WTC11 (cell line): ENCODE results near the gene GUCY1A2.

Experiments
- ARID4B ChIP-seq: sonication (generic); formaldehyde crosslinking; IDR thresholded peaks from 2 replicates; pipeline ENCODE4 v1.8.0; 2023; ENCODE audit warnings: missing genetic modification reagents, mild to moderate bottlenecking, borderline replicate concordance
- FOXK1 ChIP-seq: sonication (generic); formaldehyde crosslinking; IDR thresholded peaks from 2 replicates; pipeline ENCODE4 v1.8.0; 2022; ENCODE audit warnings: mild to moderate bottlenecking, moderate library complexity, missing genetic modification reagents
- GABPB1 ChIP-seq: sonication (generic); formaldehyde crosslinking; IDR thresholded peaks from 2 replicates; pipeline ENCODE4 v1.8.1; 2023; ENCODE audit warnings: mild to moderate bottlenecking, missing genetic modification reagents
- NR2C2 ChIP-seq: sonication (generic); formaldehyde crosslinking; IDR thresholded peaks from 2 replicates; pipeline ENCODE4 v1.8.0; 2022; ENCODE audit warnings: mild to moderate bottlenecking, missing genetic modification reagents
- TF ChIP-seq, protein P1 (sequence below): fragments of 200-600 bp; IDR thresholded peaks from 2 replicates; pipeline ENCODE4 v1.8.0; 2022; ENCODE audit warnings: antibody characterized with exemption
- TF ChIP-seq, protein P2 (sequence below): sonication (generic); formaldehyde crosslinking; IDR thresholded peaks from 2 replicates; pipeline ENCODE4 v1.8.1; 2022; ENCODE audit warnings: low read depth, missing genetic modification reagents, borderline replicate concordance
- TF ChIP-seq, protein P3 (sequence below): sonication (generic); formaldehyde crosslinking; IDR thresholded peaks from 2 replicates; pipeline ENCODE4 v1.8.1; 2022; ENCODE audit warnings: mild to moderate bottlenecking, missing genetic modification reagents, moderate library complexity, borderline replicate concordance

DNA sequence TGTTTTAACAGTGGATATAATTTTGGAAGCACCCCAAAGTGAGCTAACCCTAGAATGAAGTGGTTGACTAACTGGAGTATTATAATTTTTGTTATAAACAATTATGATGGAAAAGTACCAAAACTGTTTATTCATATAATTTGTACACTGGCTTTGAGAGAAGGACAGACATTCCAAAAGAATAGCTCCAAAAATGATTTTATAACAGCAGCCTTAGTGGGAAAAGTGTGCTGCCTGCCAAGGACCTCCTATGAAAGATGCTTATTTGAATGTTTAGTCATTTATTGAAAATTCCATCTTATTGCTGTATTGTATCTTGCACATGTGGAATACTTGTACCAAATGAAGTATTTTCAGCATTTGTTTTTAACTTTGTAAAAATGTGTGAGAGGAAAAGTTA, 169.8 kb downstream of the GUCY1A2 start:
- TF ChIP-seq, protein P1, sequence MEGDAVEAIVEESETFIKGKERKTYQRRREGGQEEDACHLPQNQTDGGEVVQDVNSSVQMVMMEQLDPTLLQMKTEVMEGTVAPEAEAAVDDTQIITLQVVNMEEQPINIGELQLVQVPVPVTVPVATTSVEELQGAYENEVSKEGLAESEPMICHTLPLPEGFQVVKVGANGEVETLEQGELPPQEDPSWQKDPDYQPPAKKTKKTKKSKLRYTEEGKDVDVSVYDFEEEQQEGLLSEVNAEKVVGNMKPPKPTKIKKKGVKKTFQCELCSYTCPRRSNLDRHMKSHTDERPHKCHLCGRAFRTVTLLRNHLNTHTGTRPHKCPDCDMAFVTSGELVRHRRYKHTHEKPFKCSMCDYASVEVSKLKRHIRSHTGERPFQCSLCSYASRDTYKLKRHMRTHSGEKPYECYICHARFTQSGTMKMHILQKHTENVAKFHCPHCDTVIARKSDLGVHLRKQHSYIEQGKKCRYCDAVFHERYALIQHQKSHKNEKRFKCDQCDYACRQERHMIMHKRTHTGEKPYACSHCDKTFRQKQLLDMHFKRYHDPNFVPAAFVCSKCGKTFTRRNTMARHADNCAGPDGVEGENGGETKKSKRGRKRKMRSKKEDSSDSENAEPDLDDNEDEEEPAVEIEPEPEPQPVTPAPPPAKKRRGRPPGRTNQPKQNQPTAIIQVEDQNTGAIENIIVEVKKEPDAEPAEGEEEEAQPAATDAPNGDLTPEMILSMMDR = no peak
- no peak for TF ChIP-seq ARID4B (CRISPR knock-in tag)
- no peak for TF ChIP-seq GABPB1 (CRISPR knock-in tag)
- TF ChIP-seq, protein P2, sequence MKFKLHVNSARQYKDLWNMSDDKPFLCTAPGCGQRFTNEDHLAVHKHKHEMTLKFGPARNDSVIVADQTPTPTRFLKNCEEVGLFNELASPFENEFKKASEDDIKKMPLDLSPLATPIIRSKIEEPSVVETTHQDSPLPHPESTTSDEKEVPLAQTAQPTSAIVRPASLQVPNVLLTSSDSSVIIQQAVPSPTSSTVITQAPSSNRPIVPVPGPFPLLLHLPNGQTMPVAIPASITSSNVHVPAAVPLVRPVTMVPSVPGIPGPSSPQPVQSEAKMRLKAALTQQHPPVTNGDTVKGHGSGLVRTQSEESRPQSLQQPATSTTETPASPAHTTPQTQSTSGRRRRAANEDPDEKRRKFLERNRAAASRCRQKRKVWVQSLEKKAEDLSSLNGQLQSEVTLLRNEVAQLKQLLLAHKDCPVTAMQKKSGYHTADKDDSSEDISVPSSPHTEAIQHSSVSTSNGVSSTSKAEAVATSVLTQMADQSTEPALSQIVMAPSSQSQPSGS (CRISPR knock-in tag) = no peak
- TF ChIP-seq, protein P3, sequence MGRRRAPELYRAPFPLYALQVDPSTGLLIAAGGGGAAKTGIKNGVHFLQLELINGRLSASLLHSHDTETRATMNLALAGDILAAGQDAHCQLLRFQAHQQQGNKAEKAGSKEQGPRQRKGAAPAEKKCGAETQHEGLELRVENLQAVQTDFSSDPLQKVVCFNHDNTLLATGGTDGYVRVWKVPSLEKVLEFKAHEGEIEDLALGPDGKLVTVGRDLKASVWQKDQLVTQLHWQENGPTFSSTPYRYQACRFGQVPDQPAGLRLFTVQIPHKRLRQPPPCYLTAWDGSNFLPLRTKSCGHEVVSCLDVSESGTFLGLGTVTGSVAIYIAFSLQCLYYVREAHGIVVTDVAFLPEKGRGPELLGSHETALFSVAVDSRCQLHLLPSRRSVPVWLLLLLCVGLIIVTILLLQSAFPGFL (CRISPR knock-in tag) = no peak
- TF ChIP-seq NR2C2 (CRISPR knock-in tag) = no peak
- no peak for TF ChIP-seq FOXK1 (CRISPR knock-in tag)
